ENCODE data around the gene TIMM13. TPM values are rescaled to one million over a fixed set of nuclear protein-coding genes. Genes with fewer than 3 reads are reported as not detected.
"Not testable (repeated sequence)": the region's sequence is repeated elsewhere in the genome, so short reads cannot be mapped to it uniquely, and the experiment has no call there.

TIMM13 gene
- total and polyA plus RNA-seq, 10 donors, result 21.1 to 87.5 (median 44.6) TPM

- Histone ChIP-seq H3K9me3 (no peaks in the 10 kb centered on the region), H3K4me1 (peaks cover 0 to 16% (median 3%) of the 10 kb centered on the region in 6 donors), H3K4me3 (no peak overlapping the region), H3K27ac (no peak overlapping the region), H3K27me3 (replicated peaks in 1 of 7) (no peaks in the 10 kb centered on the region), H3K36me3 (no peaks in the 10 kb centered on the region)
- WGBS, 5 donors, result 78 to 88% (median 83%) methylated on average over 12 of the region's 12 CpGs
- TF ChIP-seq POLR2AphosphoS5 (IDR thresholded peaks at IDR 0.05) (no peak), POLR2A (IDR thresholded peaks at IDR 0.05) (no peak)
- TF ChIP-seq, protein P1, sequence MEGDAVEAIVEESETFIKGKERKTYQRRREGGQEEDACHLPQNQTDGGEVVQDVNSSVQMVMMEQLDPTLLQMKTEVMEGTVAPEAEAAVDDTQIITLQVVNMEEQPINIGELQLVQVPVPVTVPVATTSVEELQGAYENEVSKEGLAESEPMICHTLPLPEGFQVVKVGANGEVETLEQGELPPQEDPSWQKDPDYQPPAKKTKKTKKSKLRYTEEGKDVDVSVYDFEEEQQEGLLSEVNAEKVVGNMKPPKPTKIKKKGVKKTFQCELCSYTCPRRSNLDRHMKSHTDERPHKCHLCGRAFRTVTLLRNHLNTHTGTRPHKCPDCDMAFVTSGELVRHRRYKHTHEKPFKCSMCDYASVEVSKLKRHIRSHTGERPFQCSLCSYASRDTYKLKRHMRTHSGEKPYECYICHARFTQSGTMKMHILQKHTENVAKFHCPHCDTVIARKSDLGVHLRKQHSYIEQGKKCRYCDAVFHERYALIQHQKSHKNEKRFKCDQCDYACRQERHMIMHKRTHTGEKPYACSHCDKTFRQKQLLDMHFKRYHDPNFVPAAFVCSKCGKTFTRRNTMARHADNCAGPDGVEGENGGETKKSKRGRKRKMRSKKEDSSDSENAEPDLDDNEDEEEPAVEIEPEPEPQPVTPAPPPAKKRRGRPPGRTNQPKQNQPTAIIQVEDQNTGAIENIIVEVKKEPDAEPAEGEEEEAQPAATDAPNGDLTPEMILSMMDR (IDR thresholded peaks at IDR 0.05 in 8 of 11, conservative IDR thresholded peaks at IDR 0.05 in 3 of 11), result no peak
- no peak for DNase-seq
- intact Hi-C loops (cut with DNase I; ENCODE audit: low total_unique reads), result no loop called here
Measured at GRCh38 chr19:2468596-2468995, 41.2 kb upstream of the TIMM13 start.

- peaks cover 10 to 29% (median 18%) of the 10 kb centered on the region in 6 donors for H3K4me1 ChIP-seq
- peaks cover 0 to 17% (median 0%) of the 10 kb centered on the region in 7 donors for H3K27me3 ChIP-seq (replicated peaks in 1 of 7)
- H3K27ac ChIP-seq, result no peak overlapping the region
- TF ChIP-seq POLR2AphosphoS5 (IDR thresholded peaks at IDR 0.05) (no peak), POLR2A (IDR thresholded peaks at IDR 0.05) (no peak)
- TF ChIP-seq, protein P1 (IDR thresholded peaks at IDR 0.05 in 8 of 11, conservative IDR thresholded peaks at IDR 0.05 in 3 of 11), result no peak
- WGBS, 5 donors, result 77 to 92% (median 84%) methylated on average over 5 of the region's 5 CpGs
- DNase-seq, result no peak
- H3K4me3 ChIP-seq, result no peak overlapping the region
- H3K9me3 ChIP-seq, result no peaks in the 10 kb centered on the region
- no peaks in the 10 kb centered on the region for H3K36me3 ChIP-seq
- intact Hi-C loops (cut with DNase I; ENCODE audit: low total_unique reads), result no loop called here
Measured at GRCh38 chr19:2464389-2464788, 37.0 kb upstream of the TIMM13 start.

- H3K36me3 ChIP-seq; H3K4me3 ChIP-seq; intact Hi-C loops (cut with DNase I; ENCODE audit: low total_unique reads); H3K9me3 ChIP-seq; DNase-seq: not testable (repeated sequence)
- Histone ChIP-seq H3K4me1 (peaks cover 10 to 26% (median 16%) of the 10 kb centered on the region in 6 donors), H3K27ac (peak overlapping the region in 1 of 8 donors; percentile 48), H3K27me3 (replicated peaks in 1 of 7) (peaks cover 0 to 17% (median 0%) of the 10 kb centered on the region in 7 donors)
- 97 to 98% (median 97%) methylated on average over 5 of the region's 5 CpGs for WGBS, 5 donors
Measured at GRCh38 chr19:2463694-2464093, 36.3 kb upstream of the TIMM13 start.

GRCh38 chr19:2462635-2463421, 35.4 kb upstream of the TIMM13 start:
- peaks cover 10 to 26% (median 16%) of the 10 kb centered on the region in 6 donors for H3K4me1 ChIP-seq
- 32 to 43% (median 38%) methylated on average over 33 to 46 of the region's 46 CpGs for WGBS, 5 donors
- H3K4me3 ChIP-seq, result peak overlapping the region in 7 of 8 donors; percentile 55 to 84 (median 59)
- no peaks in the 10 kb centered on the region for H3K36me3 ChIP-seq
- intact Hi-C loops (cut with DNase I; ENCODE audit: low total_unique reads), result no loop called here
- H3K27ac ChIP-seq, result peak overlapping the region in 5 of 8 donors; percentile 21 to 51 (median 43)
- peak; percentile 83 for DNase-seq
- peaks cover 0 to 17% (median 0%) of the 10 kb centered on the region in 7 donors for H3K27me3 ChIP-seq (replicated peaks in 1 of 7)
- TF ChIP-seq, protein P1 (IDR thresholded peaks at IDR 0.05 in 8 of 11, conservative IDR thresholded peaks at IDR 0.05 in 3 of 11), result no peak
- TF ChIP-seq POLR2AphosphoS5 (IDR thresholded peaks at IDR 0.05) (peak; percentile 36 to 56 (median 55)), POLR2A (IDR thresholded peaks at IDR 0.05) (no peak)
- H3K9me3 ChIP-seq, result no peaks in the 10 kb centered on the region

Data from spleen (tissue), 11 donors.